Small intestine (tissue), 7 donors: ENCODE measurements around the gene BSG. TPM values are rescaled to one million over a fixed set of nuclear protein-coding genes. Genes with fewer than 3 reads are reported as not detected.
"Not testable (repeated sequence)": the region's sequence is repeated elsewhere in the genome, so short reads cannot be mapped to it uniquely, and the experiment has no call there.

Experiments
- DNase-seq, 2 donors: peaks; one replicate each; pipeline versions ENCODE4 v3.0.0 to v3.0.0-alpha.2; 2013
- FAIRE-seq: peaks from 2 replicates; lab custom pipeline; 2012; peaks lifted over from hg19 to GRCh38; lab: Jason Lieb, UNC
- H3K27ac ChIP-seq, 3 donors: one replicate each; pipeline ENCODE4 v1.5.1; 2013; ENCODE audit warnings: low read length in 2 of 3, mild to moderate bottlenecking in 2 of 3, control low read depth in 1 of 3, inconsistent platforms in 1 of 3, low read depth in 1 of 3, moderate library complexity in 1 of 3
- H3K27me3 ChIP-seq, 3 donors: one replicate each; pipeline ENCODE4 v1.6.1; 2013; ENCODE audit warnings: low read length in 3 of 3, inconsistent platforms in 1 of 3; ENCODE audit not compliant: control insufficient read depth in 3 of 3, insufficient read depth in 3 of 3
- H3K36me3 ChIP-seq, 3 donors: one replicate each; pipeline ENCODE4 v1.6.1; 2013; ENCODE audit warnings: low read length in 3 of 3, inconsistent platforms in 1 of 3, low read depth in 1 of 3, mild to moderate bottlenecking in 1 of 3, moderate library complexity in 1 of 3; ENCODE audit not compliant: control insufficient read depth in 3 of 3, insufficient read depth in 2 of 3
- H3K4me1 ChIP-seq, 3 donors: one replicate each; pipeline ENCODE4 v1.6.1; 2013; ENCODE audit warnings: low read length in 2 of 3, inconsistent platforms in 1 of 3, low read depth in 1 of 3, mild to moderate bottlenecking in 1 of 3, moderate library complexity in 1 of 3; ENCODE audit not compliant: control insufficient read depth in 3 of 3, insufficient read depth in 2 of 3
- H3K4me3 ChIP-seq, 3 donors: one replicate each; pipeline ENCODE4 v1.5.1; 2013; ENCODE audit warnings: low read length in 3 of 3, control low read depth in 1 of 3, inconsistent platforms in 1 of 3, low read depth in 1 of 3, mild to moderate bottlenecking in 1 of 3, moderate library complexity in 1 of 3
- H3K9me3 ChIP-seq, 2 donors: one replicate each; pipeline ENCODE4 v1.6.1; 2013; ENCODE audit warnings: low read depth in 1 of 2, low read length in 1 of 2; ENCODE audit not compliant: control insufficient read depth in 2 of 2, insufficient read depth in 1 of 2
- WGBS, 3 donors: extraction: QIAGEN DNeasy Blood & Tissue Kit; methylation state at CpG; one replicate each; pipeline ENCODE4 v1.1.7; 2013; 5-methylcytosine and 5-hydroxymethylcytosine counted together
- polyA plus RNA-seq, 4 donors: library from polyadenylated mRNA; stranded (reverse) in 3 of 4; unstranded in 1 of 4; fragments of 200-250 nt in 3 of 4; fragments of 120-200 nt in 1 of 4; gene quantifications; one replicate each; pipeline versions ENCODE4 v1.2.1 to v1.2.3, GENCODE V29; 2013
- donor health status: healthy with polysubstance abuse.
- donor health status: control.
- donor health status: control.
- donor health status: Bipolar disorder and iron deficiency.
- donor health status: healthy.

The BSG gene
- polyA plus RNA-seq, 4 donors: 208 to 454 (median 374) TPM

DNA sequence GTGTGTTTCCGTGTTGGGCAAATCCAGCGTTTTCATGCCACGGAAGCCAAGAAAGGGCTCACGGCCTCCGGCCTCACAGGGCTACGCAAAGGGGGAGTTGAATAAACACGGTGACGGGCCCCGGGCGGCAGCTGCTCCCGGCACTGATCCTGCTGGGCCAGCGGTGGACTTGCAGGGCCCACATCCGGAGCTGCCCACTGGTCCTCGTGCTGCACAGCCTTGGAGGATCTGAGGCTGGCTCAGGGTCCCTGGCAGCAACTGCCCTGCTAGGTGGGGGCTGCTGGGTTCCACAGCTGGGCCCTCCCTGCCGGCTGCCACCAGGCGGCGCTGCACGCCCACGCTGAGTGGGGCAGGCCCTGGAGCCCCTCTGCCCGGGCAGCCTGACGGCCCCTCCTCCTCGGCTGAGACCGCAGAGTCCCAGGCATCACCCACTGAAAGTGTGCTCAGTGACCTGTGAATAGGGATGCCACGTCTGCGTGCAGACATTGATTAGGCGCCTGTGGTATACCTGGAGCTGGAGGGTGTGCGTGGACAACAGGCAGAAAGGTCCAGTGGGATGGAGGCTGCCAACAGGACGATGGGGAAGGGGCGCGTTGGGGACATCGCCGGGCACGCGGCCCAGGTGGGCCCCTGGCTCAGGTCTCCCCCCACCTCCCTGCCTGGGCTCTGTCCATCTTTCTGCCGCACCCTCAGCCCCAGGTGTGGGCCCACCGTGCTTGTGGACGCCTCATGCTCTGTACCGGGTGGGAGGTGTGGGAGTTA, 12.0 kb downstream of the BSG start:
- FAIRE-seq: no peak
- WGBS, 3 donors: 22 to 33% (median 31%) methylated on average over 34 to 38 of the region's 38 CpGs
- peak in 1 of 2 donors; percentile 63 for DNase-seq

GRCh38 chr19:585146-585545, 12.8 kb downstream of the BSG start:
- not testable (repeated sequence) for H3K27ac ChIP-seq, FAIRE-seq, H3K9me3 ChIP-seq, H3K4me1 ChIP-seq, H3K4me3 ChIP-seq, DNase-seq
- WGBS, 3 donors: 77 to 85% (median 77%) methylated on average over 14 to 34 of the region's 34 CpGs
- H3K27me3 ChIP-seq: peaks cover 0 to 34% (median 15%) of the 10 kb centered on the region in 3 donors
- H3K36me3 ChIP-seq: peaks cover 11 to 37% (median 13%) of the 10 kb centered on the region in 3 donors

More for the DNA sequence above, 12.0 kb downstream of the BSG start:
- H3K4me3 ChIP-seq: no peak overlapping the region
- peaks cover 0 to 5% (median 0%) of the 10 kb centered on the region in 3 donors for H3K4me1 ChIP-seq
- no peak overlapping the region for H3K27ac ChIP-seq
- H3K27me3 ChIP-seq: peaks cover 0 to 33% (median 15%) of the 10 kb centered on the region in 3 donors
- no peaks in the 10 kb centered on the region for H3K9me3 ChIP-seq
- H3K36me3 ChIP-seq: peaks cover 11 to 45% (median 15%) of the 10 kb centered on the region in 3 donors

GRCh38 chr19:585551-586110, 13.2 kb downstream of the BSG start:
- FAIRE-seq: no peak
- Histone ChIP-seq H3K36me3 (peaks cover 11 to 33% (median 13%) of the 10 kb centered on the region in 3 donors), H3K9me3 (no peaks in the 10 kb centered on the region), H3K4me1 (peaks cover 0 to 5% (median 0%) of the 10 kb centered on the region in 3 donors), H3K27me3 (peaks cover 0 to 34% (median 16%) of the 10 kb centered on the region in 3 donors), H3K4me3 (no peak overlapping the region), H3K27ac (no peak overlapping the region)
- DNase-seq: no peak
- 51 to 64% (median 58%) methylated on average over 10 of the region's 10 CpGs for WGBS, 3 donors

DNA sequence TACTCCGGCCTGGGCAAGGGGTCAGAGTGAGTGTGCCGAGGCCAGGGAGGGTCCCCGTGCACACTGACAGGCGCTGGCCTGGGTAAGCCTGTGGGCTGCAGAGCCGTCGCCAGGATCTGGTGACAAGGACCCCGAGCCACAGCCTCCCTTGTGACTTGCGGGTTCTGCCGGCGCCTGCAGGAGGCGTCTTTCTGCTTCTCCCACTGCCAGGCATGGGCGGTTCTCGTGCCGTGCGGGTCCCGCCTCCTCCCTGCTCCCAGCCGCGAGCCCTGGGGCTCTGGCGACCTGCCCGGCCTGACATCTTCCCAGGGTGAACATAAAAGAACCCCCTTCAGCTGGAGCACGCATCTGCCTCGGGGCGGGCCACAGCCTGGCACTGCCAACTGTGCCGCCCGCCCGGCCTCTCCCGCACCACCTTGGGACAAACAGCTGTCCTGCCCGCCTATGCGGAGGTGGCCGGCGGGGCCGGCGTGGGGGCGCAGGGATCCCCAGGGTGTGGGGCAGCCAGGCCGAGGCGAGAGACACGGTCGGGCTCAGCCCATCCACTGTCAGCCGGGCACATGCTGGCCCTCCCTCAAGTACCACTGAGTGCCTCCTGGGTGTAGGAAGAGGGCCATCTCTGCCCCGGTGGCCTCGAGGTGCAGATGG, 15.8 kb downstream of the BSG start:
- FAIRE-seq (no peak), DNase-seq (peak; percentile 51 to 68)
- WGBS, 3 donors: 5% methylated on average over 41 of the region's 41 CpGs
- Histone ChIP-seq H3K4me3 (no peak overlapping the region), H3K36me3 (peaks cover 0 to 9% (median 0%) of the 10 kb centered on the region in 3 donors), H3K9me3 (no peaks in the 10 kb centered on the region), H3K27me3 (peaks cover 4 to 55% (median 20%) of the 10 kb centered on the region in 3 donors), H3K27ac (no peak overlapping the region), H3K4me1 (peaks cover 0 to 5% (median 0%) of the 10 kb centered on the region in 3 donors)

GRCh38 chr19:588741-589692, 16.6 kb downstream of the BSG start:
- no peaks in the 10 kb centered on the region for H3K9me3 ChIP-seq
- H3K4me3 ChIP-seq: peak overlapping the region in 1 of 3 donors; percentile 48
- H3K36me3 ChIP-seq: peaks cover 0 to under 1% (median 0%) of the 10 kb centered on the region in 3 donors
- H3K27me3 ChIP-seq: peaks cover 4 to 61% (median 20%) of the 10 kb centered on the region in 3 donors
- WGBS, 3 donors: 10 to 16% (median 11%) methylated on average over 46 to 54 of the region's 54 CpGs
- peaks cover 0 to 5% (median 0%) of the 10 kb centered on the region in 3 donors for H3K4me1 ChIP-seq
- no peak for DNase-seq
- FAIRE-seq: no peak
- no peak overlapping the region for H3K27ac ChIP-seq

GRCh38 chr19:589693-590395, 17.4 kb downstream of the BSG start, which contains the start of gene HCN2:
Gene HCN2 (plus strand): TSS chr19:589881. CDS start chr19:589946, 65 bp downstream.
- WGBS, 3 donors: 1 to 3% (median 3%) methylated on average over 22 to 115 of the region's 132 CpGs
- peak within 1 kb of the TSS in 2 of 3 donors; percentile 5 to 48 for H3K4me3 ChIP-seq
- no peaks in the 10 kb centered on the region for H3K36me3 ChIP-seq
- H3K9me3 ChIP-seq: no peaks in the 10 kb centered on the region
- no peak for FAIRE-seq
- peaks cover 0 to 5% (median 0%) of the 10 kb centered on the region in 3 donors for H3K4me1 ChIP-seq
- no peak within 1 kb of the TSS for H3K27ac ChIP-seq
- peaks cover 4 to 67% (median 20%) of the 10 kb centered on the region in 3 donors for H3K27me3 ChIP-seq
- DNase-seq: no peak

- no peaks in the 10 kb centered on the region for H3K36me3 ChIP-seq
- peak overlapping the region in 2 of 3 donors; percentile 5 to 48 for H3K4me3 ChIP-seq
- 0 to 2% (median 1%) methylated on average over 8 to 50 of the region's 50 CpGs for WGBS, 3 donors
- no peak overlapping the region for H3K27ac ChIP-seq
- H3K27me3 ChIP-seq: peaks cover 4 to 69% (median 20%) of the 10 kb centered on the region in 3 donors
- H3K9me3 ChIP-seq: no peaks in the 10 kb centered on the region
- DNase-seq (no peak), FAIRE-seq (no peak)
- peaks cover 0 to 5% (median 0%) of the 10 kb centered on the region in 3 donors for H3K4me1 ChIP-seq
These were observed 18.0 kb downstream of the BSG start for GRCh38 chr19:590396-590745.
